ENCODE data around the gene SPCS2.

SPCS2 gene

GRCh38 chr11:74948898-74949752 lies at the start of gene SPCS2, which contains the start of gene XRRA1:
Gene SPCS2, plus strand, starts transcription at chr11:74949266. Its CDS starts 20 bp downstream, at chr11:74949286.
Gene XRRA1, minus strand, starts transcription at chr11:74949091. Its CDS starts 8,213 bp downstream, at chr11:74940878.
- peaks cover 37% of the 10 kb centered on the region for H3K79me2 ChIP-seq
- peak within 1 kb of the TSS; percentile 90 for H3K4me3 ChIP-seq (ENCODE audit: low read depth, low read length)
- H3K9ac ChIP-seq, result peak within 1 kb of the TSS; percentile 67
- peak within 1 kb of the TSS; percentile 79 for H3K27ac ChIP-seq
- H2AFZ ChIP-seq, result peak within 1 kb of the TSS; percentile 93
- H3K4me1 ChIP-seq, result peaks cover 3% of the 10 kb centered on the region
- H3K36me3 ChIP-seq (ENCODE audit: control insufficient read depth, insufficient read depth, low read length), result no peaks in the 10 kb centered on the region
- H3K9me3 ChIP-seq (ENCODE audit: control insufficient read depth, low read length), result no peaks in the 10 kb centered on the region
- no peak for TF ChIP-seq CTCF (IDR thresholded peaks at IDR 0.05)
- H3K4me2 ChIP-seq (ENCODE audit: low read length), result peak within 1 kb of the TSS; percentile 91
- H3K27me3 ChIP-seq (ENCODE audit: control insufficient read depth, insufficient read depth, low read length), result no peaks in the 10 kb centered on the region

DNA sequence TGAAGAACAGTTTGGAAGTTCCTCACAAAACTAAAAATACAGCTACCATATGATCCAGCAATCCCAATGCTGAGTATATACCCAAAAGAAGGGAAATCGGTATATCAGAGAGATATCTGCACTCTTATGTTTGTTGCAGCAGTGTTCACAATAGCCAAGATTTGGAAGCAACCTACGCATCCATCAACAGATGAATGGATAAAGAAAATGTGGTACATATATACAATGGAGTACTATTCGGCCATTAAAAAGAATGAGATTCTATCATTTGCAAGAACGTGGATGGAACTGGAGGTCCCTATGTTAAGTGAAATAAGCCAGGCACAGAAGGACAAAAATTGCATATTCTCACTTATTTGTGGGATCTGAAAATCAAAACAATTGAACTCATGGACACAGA lies 46.7 kb upstream of the SPCS2 start:
- Histone ChIP-seq H2AFZ (no peak overlapping the region), H3K79me2 (peaks cover 1% of the 10 kb centered on the region), H3K9ac (no peak overlapping the region), H3K9me3 (ENCODE audit: control insufficient read depth, low read length) (no peaks in the 10 kb centered on the region), H3K4me3 (ENCODE audit: low read depth, low read length) (no peak overlapping the region), H3K4me1 (no peaks in the 10 kb centered on the region), H3K27ac (no peak overlapping the region), H3K27me3 (ENCODE audit: control insufficient read depth, insufficient read depth, low read length) (no peaks in the 10 kb centered on the region), H3K36me3 (ENCODE audit: control insufficient read depth, insufficient read depth, low read length) (no peaks in the 10 kb centered on the region), H3K4me2 (ENCODE audit: low read length) (no peak overlapping the region)
- TF ChIP-seq CTCF (IDR thresholded peaks at IDR 0.05), result no peak

- no peak for TF ChIP-seq CTCF (IDR thresholded peaks at IDR 0.05)
- Histone ChIP-seq H3K9ac (no peak overlapping the region), H2AFZ (no peak overlapping the region), H3K79me2 (no peaks in the 10 kb centered on the region), H3K36me3 (ENCODE audit: control insufficient read depth, insufficient read depth, low read length) (no peaks in the 10 kb centered on the region), H3K4me3 (ENCODE audit: low read depth, low read length) (no peak overlapping the region), H3K27me3 (ENCODE audit: control insufficient read depth, insufficient read depth, low read length) (no peaks in the 10 kb centered on the region), H3K9me3 (ENCODE audit: control insufficient read depth, low read length) (no peaks in the 10 kb centered on the region), H3K4me2 (ENCODE audit: low read length) (no peak overlapping the region), H3K4me1 (no peaks in the 10 kb centered on the region), H3K27ac (no peak overlapping the region)
These were observed 43.7 kb upstream of the SPCS2 start for GRCh38 chr11:74905326-74905725.

DNA sequence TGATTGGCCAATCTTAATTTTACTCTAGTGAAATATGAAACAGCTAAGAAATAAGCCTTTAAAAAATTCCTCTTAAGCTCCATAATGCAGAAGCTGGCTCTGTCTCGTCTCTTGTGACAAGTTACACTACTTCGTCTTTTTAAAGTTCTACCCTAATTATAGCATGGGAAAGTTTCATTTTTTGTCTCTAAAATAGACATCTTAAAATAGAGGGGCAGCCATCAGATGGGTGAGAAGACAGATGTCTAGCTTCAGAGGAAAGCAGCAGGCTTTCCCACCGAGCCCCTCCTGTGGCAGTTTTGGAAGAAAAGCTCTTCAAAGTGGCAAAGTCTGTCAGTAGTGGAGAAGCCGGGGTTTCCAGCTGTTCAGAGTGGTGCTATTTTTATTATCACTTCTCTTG lies 39.7 kb upstream of the SPCS2 start:
- Histone ChIP-seq H3K4me2 (ENCODE audit: low read length) (no peak overlapping the region), H3K79me2 (no peaks in the 10 kb centered on the region), H2AFZ (no peak overlapping the region), H3K36me3 (ENCODE audit: control insufficient read depth, insufficient read depth, low read length) (no peaks in the 10 kb centered on the region), H3K9ac (no peak overlapping the region), H3K27ac (no peak overlapping the region), H3K9me3 (ENCODE audit: control insufficient read depth, low read length) (no peaks in the 10 kb centered on the region), H3K4me1 (no peaks in the 10 kb centered on the region), H3K4me3 (ENCODE audit: low read depth, low read length) (no peak overlapping the region), H3K27me3 (ENCODE audit: control insufficient read depth, insufficient read depth, low read length) (no peaks in the 10 kb centered on the region)
- no peak for TF ChIP-seq CTCF (IDR thresholded peaks at IDR 0.05)
